COLO668 (cell line): ENCODE measurements around the gene CYSRT1.
A peak's percentile ranks its signal among the peaks of the same experiment; 100 is the strongest.

Experiments
- DNase-seq: peaks from one replicate; lab custom pipeline; 2025; ENCODE audit not compliant: unreplicated experiment; lab: John Stamatoyannopoulos, UW

The CYSRT1 gene

GRCh38 chr9:137211532-137211931, 13.4 kb upstream of the CYSRT1 start:
- DNase-seq: no peak

GRCh38 chr9:137212520-137212919, 12.5 kb upstream of the CYSRT1 start:
- no peak for DNase-seq

GRCh38 chr9:137213160-137214060, 11.6 kb upstream of the CYSRT1 start:
- DNase-seq: no peak

GRCh38 chr9:137214620-137215019, 10.4 kb upstream of the CYSRT1 start:
- DNase-seq: no peak

GRCh38 chr9:137215196-137215986, 9.6 kb upstream of the CYSRT1 start:
- DNase-seq: no peak

- no peak for DNase-seq
Measured at GRCh38 chr9:137216188-137216965, 8.6 kb upstream of the CYSRT1 start.

- DNase-seq: peak; percentile 58
Measured at GRCh38 chr9:137217276-137218211, 7.4 kb upstream of the CYSRT1 start.

- DNase-seq: no peak
Measured at GRCh38 chr9:137218212-137218753, 6.7 kb upstream of the CYSRT1 start.

- DNase-seq: peak; percentile 64
Measured at GRCh38 chr9:137218754-137219271, 6.2 kb upstream of the CYSRT1 start.

- no peak for DNase-seq
Measured at GRCh38 chr9:137219757-137220316, 5.1 kb upstream of the CYSRT1 start.

GRCh38 chr9:137220317-137221094, 4.5 kb upstream of the CYSRT1 start:
- peak; percentile 41 for DNase-seq

- DNase-seq: no peak
Measured at GRCh38 chr9:137221095-137221505, 3.9 kb upstream of the CYSRT1 start.

- DNase-seq: peak; percentile 37
Measured at GRCh38 chr9:137221506-137222111, 3.4 kb upstream of the CYSRT1 start.

- DNase-seq: peak; percentile 50
Measured at GRCh38 chr9:137222190-137223077, 2.5 kb upstream of the CYSRT1 start, which contains the start of gene RNF208. TSS of gene RNF208 (minus strand) at chr9:137222240. CDS start at chr9:137221212, 1,028 bp downstream.

GRCh38 chr9:137223078-137223970, 1.6 kb upstream of the CYSRT1 start:
- peak; percentile 96 for DNase-seq
